ENCODE data around the gene STK24.

DNA sequence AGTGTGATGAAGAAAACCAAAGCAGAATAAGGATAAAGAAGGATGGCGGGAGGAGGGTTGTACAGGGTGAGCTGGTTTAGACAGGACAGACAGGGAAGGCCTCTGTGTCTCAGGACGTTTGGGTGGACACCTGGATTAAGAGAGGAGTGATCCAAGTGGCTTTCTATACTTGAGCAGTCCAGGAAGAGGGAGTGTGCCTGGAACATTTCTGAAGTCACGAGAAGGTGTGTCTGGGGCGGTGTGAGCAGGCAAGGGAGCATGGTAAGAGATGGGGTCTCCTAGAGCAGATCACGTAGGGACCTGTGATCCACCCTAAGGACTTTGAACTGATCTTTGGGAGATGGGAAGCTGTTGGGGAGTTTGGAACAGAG is 15.4 kb upstream of the STK24 start:
- TF ChIP-seq, protein P1, sequence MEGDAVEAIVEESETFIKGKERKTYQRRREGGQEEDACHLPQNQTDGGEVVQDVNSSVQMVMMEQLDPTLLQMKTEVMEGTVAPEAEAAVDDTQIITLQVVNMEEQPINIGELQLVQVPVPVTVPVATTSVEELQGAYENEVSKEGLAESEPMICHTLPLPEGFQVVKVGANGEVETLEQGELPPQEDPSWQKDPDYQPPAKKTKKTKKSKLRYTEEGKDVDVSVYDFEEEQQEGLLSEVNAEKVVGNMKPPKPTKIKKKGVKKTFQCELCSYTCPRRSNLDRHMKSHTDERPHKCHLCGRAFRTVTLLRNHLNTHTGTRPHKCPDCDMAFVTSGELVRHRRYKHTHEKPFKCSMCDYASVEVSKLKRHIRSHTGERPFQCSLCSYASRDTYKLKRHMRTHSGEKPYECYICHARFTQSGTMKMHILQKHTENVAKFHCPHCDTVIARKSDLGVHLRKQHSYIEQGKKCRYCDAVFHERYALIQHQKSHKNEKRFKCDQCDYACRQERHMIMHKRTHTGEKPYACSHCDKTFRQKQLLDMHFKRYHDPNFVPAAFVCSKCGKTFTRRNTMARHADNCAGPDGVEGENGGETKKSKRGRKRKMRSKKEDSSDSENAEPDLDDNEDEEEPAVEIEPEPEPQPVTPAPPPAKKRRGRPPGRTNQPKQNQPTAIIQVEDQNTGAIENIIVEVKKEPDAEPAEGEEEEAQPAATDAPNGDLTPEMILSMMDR (IDR thresholded peaks at IDR 0.05) = no peak
- TF ChIP-seq POLR2A (IDR thresholded peaks at IDR 0.05) (no peak), POLR2AphosphoS5 (IDR thresholded peaks at IDR 0.05) (no peak)

Measured in breast epithelium (tissue), 3 donors.